ENCODE data around the gene FXYD6. TPM values are rescaled to one million over a fixed set of nuclear protein-coding genes. Genes with fewer than 3 reads are reported as not detected.

The FXYD6 gene
- total RNA-seq, 2 donors from 2014 or later: 0.17 to 0.25 TPM

- no peak for DNase-seq
- Mint-ChIP-seq H3K27ac (no peak overlapping the region), H3K4me3 (no peak overlapping the region), H3K36me3 (ENCODE audit: insufficient read depth in 2 of 2) (no peaks in the 10 kb centered on the region), H3K4me1 (ENCODE audit: low read depth) (no peaks in the 10 kb centered on the region), H3K9me3 (no peaks in the 10 kb centered on the region), H3K27me3 (ENCODE audit: low read depth) (no peaks in the 10 kb centered on the region)
- no peak for ATAC-seq (replicated peaks in 1 of 2)
These were observed 39.2 kb downstream of the FXYD6 start for GRCh38 chr11:117837070-117837776.

- DNase-seq: no peak
- Mint-ChIP-seq H3K4me1 (ENCODE audit: low read depth) (peaks cover 1% of the 10 kb centered on the region), H3K4me3 (no peak overlapping the region)
These were observed 40.1 kb downstream of the FXYD6 start for GRCh38 chr11:117836077-117836960.

GRCh38 chr11:117835576-117835975 is 40.9 kb downstream of the FXYD6 start:
- no peak for DNase-seq
- Mint-ChIP-seq H3K9me3 (no peaks in the 10 kb centered on the region), H3K4me3 (no peak overlapping the region), H3K4me1 (ENCODE audit: low read depth) (peaks cover 9% of the 10 kb centered on the region), H3K27ac (no peak overlapping the region), H3K27me3 (ENCODE audit: low read depth) (no peaks in the 10 kb centered on the region), H3K36me3 (ENCODE audit: insufficient read depth in 2 of 2) (no peaks in the 10 kb centered on the region)
- no peak for ATAC-seq (replicated peaks in 1 of 2)

More at GRCh38 chr11:117836077-117836960, 40.1 kb downstream of the FXYD6 start:
- ATAC-seq (replicated peaks in 1 of 2): no peak
- Mint-ChIP-seq H3K36me3 (ENCODE audit: insufficient read depth in 2 of 2) (no peaks in the 10 kb centered on the region), H3K27ac (no peak overlapping the region), H3K27me3 (ENCODE audit: low read depth) (no peaks in the 10 kb centered on the region), H3K9me3 (no peaks in the 10 kb centered on the region)

- Mint-ChIP-seq H3K9me3 (no peaks in the 10 kb centered on the region), H3K36me3 (ENCODE audit: insufficient read depth in 2 of 2) (no peaks in the 10 kb centered on the region), H3K27me3 (ENCODE audit: low read depth) (no peaks in the 10 kb centered on the region), H3K27ac (no peak overlapping the region), H3K4me3 (no peak overlapping the region), H3K4me1 (ENCODE audit: low read depth) (peaks cover 15% of the 10 kb centered on the region)
- ATAC-seq (replicated peaks in 1 of 2): no peak
- DNase-seq: no peak
These were observed 41.5 kb downstream of the FXYD6 start for GRCh38 chr11:117834838-117835443.

- ATAC-seq (replicated peaks in 1 of 2) (no peak), DNase-seq (no peak)
- Mint-ChIP-seq H3K36me3 (ENCODE audit: insufficient read depth in 2 of 2) (no peaks in the 10 kb centered on the region), H3K9me3 (no peaks in the 10 kb centered on the region), H3K27me3 (ENCODE audit: low read depth) (no peaks in the 10 kb centered on the region), H3K27ac (no peak overlapping the region), H3K4me1 (ENCODE audit: low read depth) (peaks cover 22% of the 10 kb centered on the region), H3K4me3 (no peak overlapping the region)
These were observed 42.2 kb downstream of the FXYD6 start for GRCh38 chr11:117834068-117834810.

GRCh38 chr11:117833401-117833891 is 43.0 kb downstream of the FXYD6 start:
- H3K4me3 Mint-ChIP-seq: no peak overlapping the region
- peak overlapping the region; percentile 55 for H3K27ac Mint-ChIP-seq
- no peaks in the 10 kb centered on the region for H3K27me3 Mint-ChIP-seq (ENCODE audit: low read depth)
- ATAC-seq (replicated peaks in 1 of 2) (no peak), DNase-seq (no peak)
- peaks cover 30% of the 10 kb centered on the region for H3K4me1 Mint-ChIP-seq (ENCODE audit: low read depth)
- no peaks in the 10 kb centered on the region for H3K9me3 Mint-ChIP-seq
- H3K36me3 Mint-ChIP-seq (ENCODE audit: insufficient read depth in 2 of 2): no peaks in the 10 kb centered on the region

GRCh38 chr11:117832511-117832910 is 43.9 kb downstream of the FXYD6 start:
- peaks cover 40% of the 10 kb centered on the region for H3K4me1 Mint-ChIP-seq (ENCODE audit: low read depth)
- H3K4me3 Mint-ChIP-seq: no peak overlapping the region
- no peak overlapping the region for H3K27ac Mint-ChIP-seq
- DNase-seq (no peak), ATAC-seq (replicated peaks in 1 of 2) (no peak)
- H3K36me3 Mint-ChIP-seq (ENCODE audit: insufficient read depth in 2 of 2): no peaks in the 10 kb centered on the region
- no peaks in the 10 kb centered on the region for H3K27me3 Mint-ChIP-seq (ENCODE audit: low read depth)
- no peaks in the 10 kb centered on the region for H3K9me3 Mint-ChIP-seq

- Mint-ChIP-seq H3K4me1 (ENCODE audit: low read depth) (peaks cover 44% of the 10 kb centered on the region), H3K27me3 (ENCODE audit: low read depth) (no peaks in the 10 kb centered on the region), H3K4me3 (no peak overlapping the region), H3K36me3 (ENCODE audit: insufficient read depth in 2 of 2) (no peaks in the 10 kb centered on the region), H3K9me3 (no peaks in the 10 kb centered on the region), H3K27ac (no peak overlapping the region)
- no peak for DNase-seq
- ATAC-seq (replicated peaks in 1 of 2): no peak
These were observed 44.6 kb downstream of the FXYD6 start for GRCh38 chr11:117831661-117832415.

- H3K9me3 Mint-ChIP-seq: no peaks in the 10 kb centered on the region
- H3K4me1 Mint-ChIP-seq (ENCODE audit: low read depth): peaks cover 44% of the 10 kb centered on the region
- ATAC-seq (replicated peaks in 1 of 2): no peak
- H3K4me3 Mint-ChIP-seq: peak overlapping the region; percentile 25 to 53
- DNase-seq: no peak
- no peaks in the 10 kb centered on the region for H3K27me3 Mint-ChIP-seq (ENCODE audit: low read depth)
- no peaks in the 10 kb centered on the region for H3K36me3 Mint-ChIP-seq (ENCODE audit: insufficient read depth in 2 of 2)
- peak overlapping the region; percentile 65 for H3K27ac Mint-ChIP-seq
These were observed 45.6 kb downstream of the FXYD6 start for GRCh38 chr11:117830674-117831351.

- H3K9me3 Mint-ChIP-seq: no peaks in the 10 kb centered on the region
- no peaks in the 10 kb centered on the region for H3K27me3 Mint-ChIP-seq (ENCODE audit: low read depth)
- ATAC-seq (replicated peaks in 1 of 2): no peak
These were observed 46.4 kb downstream of the FXYD6 start for GRCh38 chr11:117830072-117830471.

GRCh38 chr11:117829369-117829725 is 47.1 kb downstream of the FXYD6 start:
- Mint-ChIP-seq H3K4me1 (ENCODE audit: low read depth) (peaks cover 58% of the 10 kb centered on the region), H3K27me3 (ENCODE audit: low read depth) (no peaks in the 10 kb centered on the region), H3K27ac (no peak overlapping the region), H3K36me3 (ENCODE audit: insufficient read depth in 2 of 2) (no peaks in the 10 kb centered on the region), H3K4me3 (peak overlapping the region; percentile 17 to 46), H3K9me3 (no peaks in the 10 kb centered on the region)
- ATAC-seq (replicated peaks in 1 of 2) (no peak), DNase-seq (no peak)

More at GRCh38 chr11:117830072-117830471, 46.4 kb downstream of the FXYD6 start:
- H3K27ac Mint-ChIP-seq: peak overlapping the region; percentile 6
- peaks cover 50% of the 10 kb centered on the region for H3K4me1 Mint-ChIP-seq (ENCODE audit: low read depth)
- no peak for DNase-seq
- no peaks in the 10 kb centered on the region for H3K36me3 Mint-ChIP-seq (ENCODE audit: insufficient read depth in 2 of 2)
- H3K4me3 Mint-ChIP-seq: peak overlapping the region; percentile 19 to 53

Measured in activated T-cell treated with anti-CD3 and anti-CD28 coated beads, Interleukin-2, amount 50 U/mL, for 72 hours (primary cell).